ENCODE measurements around the gene STOX2.

DNA sequence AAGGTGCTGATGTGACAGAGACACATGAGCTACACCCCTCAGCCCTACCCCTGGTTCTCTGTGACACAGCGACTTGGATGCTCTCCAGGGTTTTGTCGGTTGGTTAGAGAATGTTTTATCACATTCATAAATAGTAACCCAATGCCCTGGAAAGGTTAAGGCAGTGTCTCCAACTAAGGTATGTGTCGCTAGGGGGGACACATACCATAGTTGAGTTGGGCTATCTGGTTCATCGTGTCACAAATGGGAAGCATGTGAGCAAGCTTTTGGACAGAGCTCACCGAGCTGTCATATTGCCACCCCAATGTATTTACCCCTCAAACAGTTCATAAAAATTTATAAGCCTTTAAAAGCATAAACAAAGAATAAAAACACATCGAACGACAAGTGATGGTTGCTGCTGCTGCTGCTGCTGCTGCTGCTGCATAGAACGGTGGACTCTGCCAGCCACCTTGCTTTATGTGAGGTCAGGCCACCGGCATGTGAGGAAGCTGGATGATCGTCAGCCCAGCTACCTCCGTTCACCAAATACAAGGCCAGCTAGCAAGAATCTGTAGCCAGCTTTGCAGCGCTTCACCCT lies 55.9 kb downstream of the STOX2 start:
- TF ChIP-seq FOXM1 (IDR thresholded peaks at IDR 0.05; ENCODE audit: low read depth), result no peak
- no peak for TF ChIP-seq RXRA (IDR thresholded peaks at IDR 0.05; ENCODE audit: borderline replicate concordance, low read depth)
- no peak for TF ChIP-seq POLR2AphosphoS5 (IDR thresholded peaks at IDR 0.05; ENCODE audit: low read depth, low read length)
- TF ChIP-seq, protein P1, sequence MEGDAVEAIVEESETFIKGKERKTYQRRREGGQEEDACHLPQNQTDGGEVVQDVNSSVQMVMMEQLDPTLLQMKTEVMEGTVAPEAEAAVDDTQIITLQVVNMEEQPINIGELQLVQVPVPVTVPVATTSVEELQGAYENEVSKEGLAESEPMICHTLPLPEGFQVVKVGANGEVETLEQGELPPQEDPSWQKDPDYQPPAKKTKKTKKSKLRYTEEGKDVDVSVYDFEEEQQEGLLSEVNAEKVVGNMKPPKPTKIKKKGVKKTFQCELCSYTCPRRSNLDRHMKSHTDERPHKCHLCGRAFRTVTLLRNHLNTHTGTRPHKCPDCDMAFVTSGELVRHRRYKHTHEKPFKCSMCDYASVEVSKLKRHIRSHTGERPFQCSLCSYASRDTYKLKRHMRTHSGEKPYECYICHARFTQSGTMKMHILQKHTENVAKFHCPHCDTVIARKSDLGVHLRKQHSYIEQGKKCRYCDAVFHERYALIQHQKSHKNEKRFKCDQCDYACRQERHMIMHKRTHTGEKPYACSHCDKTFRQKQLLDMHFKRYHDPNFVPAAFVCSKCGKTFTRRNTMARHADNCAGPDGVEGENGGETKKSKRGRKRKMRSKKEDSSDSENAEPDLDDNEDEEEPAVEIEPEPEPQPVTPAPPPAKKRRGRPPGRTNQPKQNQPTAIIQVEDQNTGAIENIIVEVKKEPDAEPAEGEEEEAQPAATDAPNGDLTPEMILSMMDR (IDR thresholded peaks at IDR 0.05), result no peak
- no peak for TF ChIP-seq TAF1 (IDR thresholded peaks at IDR 0.05; ENCODE audit: borderline replicate concordance, low read depth, low read length)
- no peak for TF ChIP-seq FOXJ3 (CRISPR knock-in tag; IDR thresholded peaks at IDR 0.05)
- no peak for TF ChIP-seq YY1 (IDR thresholded peaks at IDR 0.05; ENCODE audit: low read depth)
- TF ChIP-seq NRF1 (IDR thresholded peaks at IDR 0.05; ENCODE audit: low read depth, low read length), result no peak
- no peak for TF ChIP-seq RAD21 (IDR thresholded peaks at IDR 0.05; ENCODE audit: low read length)
- TF ChIP-seq CHD2 (IDR thresholded peaks at IDR 0.05; ENCODE audit: low read length, partially characterized antibody), result no peak
- no peak for TF ChIP-seq EZH2phosphoT487 (IDR thresholded peaks at IDR 0.05; ENCODE audit: borderline replicate concordance, low read depth)

All from SK-N-SH (cell line).